ENCODE measurements around the gene LTC4S. TPM values are rescaled to one million over a fixed set of nuclear protein-coding genes. Genes with fewer than 3 reads are reported as not detected.

The LTC4S gene
- total and polyA plus RNA-seq, 3 donors from 2014 or later = 3.7 to 10.3 (median 4.8) TPM

- Histone ChIP-seq H3K9me3 (no peaks in the 10 kb centered on the region), H3K36me3 (ENCODE audit: low read depth, missing control alignments) (no peaks in the 10 kb centered on the region), H3K27me3 (no peaks in the 10 kb centered on the region), H3K4me3 (peak overlapping the region; percentile 36 to 60), H3K27ac (peak overlapping the region in 1 of 2 donors; percentile 14), H3K4me1 (peaks cover 35% of the 10 kb centered on the region)
- intact Hi-C loops (cut with DNase I; ENCODE audit: low total_unique reads) = no loop called here
- TF ChIP-seq POLR2A (IDR thresholded peaks at IDR 0.05) (no peak), CTCF (IDR thresholded peaks at IDR 0.05) (no peak)
- no peak for DNase-seq
- WGBS, 2 donors = 32 to 44% methylated on average over 21 to 23 of the region's 23 CpGs
These were observed 22.6 kb downstream of the LTC4S start for GRCh38 chr5:179816401-179816795.

- Histone ChIP-seq H3K36me3 (ENCODE audit: low read depth, missing control alignments) (no peaks in the 10 kb centered on the region), H3K9me3 (no peaks in the 10 kb centered on the region), H3K27me3 (no peaks in the 10 kb centered on the region), H3K4me3 (peak overlapping the region; percentile 36 to 60), H3K4me1 (peaks cover 37% of the 10 kb centered on the region), H3K27ac (peak overlapping the region; percentile 14 to 70)
- intact Hi-C loops (cut with DNase I; ENCODE audit: low total_unique reads) = no loop called here
- DNase-seq = no peak
- 1 to 3% methylated on average over 10 to 32 of the region's 72 CpGs for WGBS, 2 donors
- TF ChIP-seq POLR2A (IDR thresholded peaks at IDR 0.05) (no peak), CTCF (IDR thresholded peaks at IDR 0.05) (no peak)
These were observed 23.1 kb downstream of the LTC4S start for GRCh38 chr5:179816796-179817469.

GRCh38 chr5:179817470-179817840 is 23.7 kb downstream of the LTC4S start:
- H3K9me3 ChIP-seq = no peaks in the 10 kb centered on the region
- no peaks in the 10 kb centered on the region for H3K36me3 ChIP-seq (ENCODE audit: low read depth, missing control alignments)
- H3K27ac ChIP-seq = peak overlapping the region in 1 of 2 donors; percentile 14
- intact Hi-C loops (cut with DNase I; ENCODE audit: low total_unique reads) = no loop called here
- WGBS, 2 donors = 74 to 80% methylated on average over 7 to 8 of the region's 8 CpGs
- peak overlapping the region in 1 of 2 donors; percentile 60 for H3K4me3 ChIP-seq
- no peak for DNase-seq
- H3K4me1 ChIP-seq = peaks cover 42% of the 10 kb centered on the region
- TF ChIP-seq POLR2A (IDR thresholded peaks at IDR 0.05) = no peak
- no peak for TF ChIP-seq CTCF (IDR thresholded peaks at IDR 0.05)
- H3K27me3 ChIP-seq = no peaks in the 10 kb centered on the region

GRCh38 chr5:179817890-179818745 is 24.3 kb downstream of the LTC4S start:
- H3K4me1 ChIP-seq = peaks cover 49% of the 10 kb centered on the region
- DNase-seq = no peak
- H3K9me3 ChIP-seq = no peaks in the 10 kb centered on the region
- 57 to 62% methylated on average over 14 of the region's 14 CpGs for WGBS, 2 donors
- intact Hi-C loops (cut with DNase I; ENCODE audit: low total_unique reads) = no loop called here
- no peak for TF ChIP-seq CTCF (IDR thresholded peaks at IDR 0.05)
- TF ChIP-seq POLR2A (IDR thresholded peaks at IDR 0.05) = no peak
- peak overlapping the region; percentile 22 to 60 for H3K4me3 ChIP-seq
- H3K27ac ChIP-seq = peak overlapping the region; percentile 100
- no peaks in the 10 kb centered on the region for H3K27me3 ChIP-seq
- no peaks in the 10 kb centered on the region for H3K36me3 ChIP-seq (ENCODE audit: low read depth, missing control alignments)
